Neural progenitor cell (in vitro differentiated cells): ENCODE measurements around the gene CENPC.

Experiments used
- CTCF ChIP-seq: fragments of 200-600 bp; sonication (generic); IDR thresholded peaks from 2 replicates; pipeline ENCODE4 v1.5.1; 2017; ENCODE audit warnings: antibody characterized with exemption, mild to moderate bottlenecking
- EZH2 ChIP-seq: fragments of 200-600 bp; sonication (generic); IDR thresholded peaks from 2 replicates; pipeline ENCODE4 v1.6.1; 2017; ENCODE audit warnings: antibody characterized with exemption, mild to moderate bottlenecking, moderate library complexity

- no peak for TF ChIP-seq CTCF
- TF ChIP-seq EZH2, result no peak
Measured at GRCh38 chr4:67565284-67565683, 20.0 kb upstream of the CENPC start.
